GM21529 (cell line): ENCODE results near the gene ITPR3.
A peak's percentile ranks its signal among the peaks of the same experiment; 100 is the strongest.

Experiments used
- ATAC-seq: cut with Tn5 transposase; IDR thresholded peaks from one replicate; pipeline ENCODE4 v1.9.1; 2021; ENCODE audit not compliant: unreplicated experiment

The ITPR3 gene

GRCh38 chr6:33711140-33712129, 90.3 kb downstream of the ITPR3 start, which contains the start of gene UQCC2:
TSS of gene UQCC2 (minus strand) at chr6:33711700. CDS start at chr6:33711686, 14 bp downstream.
- ATAC-seq: peak; percentile 80

- no peak for ATAC-seq
Measured at GRCh38 chr6:33712914-33713313, 91.8 kb downstream of the ITPR3 start.

GRCh38 chr6:33713786-33714185, 92.7 kb downstream of the ITPR3 start:
- no peak for ATAC-seq

GRCh38 chr6:33714385-33715040, 93.4 kb downstream of the ITPR3 start:
- no peak for ATAC-seq

- ATAC-seq: no peak
Measured at GRCh38 chr6:33716379-33716778, 95.3 kb downstream of the ITPR3 start.

GRCh38 chr6:33716890-33717632, 95.9 kb downstream of the ITPR3 start:
- no peak for ATAC-seq

- no peak for ATAC-seq
Measured at GRCh38 chr6:33717934-33718455, 96.9 kb downstream of the ITPR3 start.

GRCh38 chr6:33718713-33719112, 97.6 kb downstream of the ITPR3 start:
- no peak for ATAC-seq

- no peak for ATAC-seq
Measured at GRCh38 chr6:33719326-33719987, 98.3 kb downstream of the ITPR3 start.

GRCh38 chr6:33720998-33721397, 99.9 kb downstream of the ITPR3 start:
- no peak for ATAC-seq

- no peak for ATAC-seq
Measured at GRCh38 chr6:33721508-33721907, 100.4 kb downstream of the ITPR3 start.

- ATAC-seq: no peak
Measured at GRCh38 chr6:33722103-33722623, 101.0 kb downstream of the ITPR3 start.

- no peak for ATAC-seq
Measured at GRCh38 chr6:33723371-33724085, 102.4 kb downstream of the ITPR3 start.

GRCh38 chr6:33724102-33725023, 103.2 kb downstream of the ITPR3 start:
- ATAC-seq: no peak

- no peak for ATAC-seq
Measured at GRCh38 chr6:33725222-33725621, 104.1 kb downstream of the ITPR3 start.

- ATAC-seq: no peak
Measured at GRCh38 chr6:33725891-33726673, 105.0 kb downstream of the ITPR3 start.

GRCh38 chr6:33726696-33727095, 105.6 kb downstream of the ITPR3 start:
- no peak for ATAC-seq

- no peak for ATAC-seq
Measured at GRCh38 chr6:33727126-33727525, 106.0 kb downstream of the ITPR3 start.
